GM19372 (cell line): ENCODE results near the gene AKAP6.

Experiments
- ATAC-seq: cut with Tn5 transposase; IDR thresholded peaks from one replicate; pipeline ENCODE4 v1.9.1; 2021; ENCODE audit warnings: mild to moderate bottlenecking, low read depth, moderate library complexity; ENCODE audit not compliant: unreplicated experiment

The AKAP6 gene

GRCh38 chr14:32329146-32329545, at the start of gene AKAP6:
AKAP6 (plus strand) TSS chr14:32329298; CDS start chr14:32433494, 104,196 bp downstream.
- ATAC-seq = no peak

GRCh38 chr14:32286602-32287001, 42.5 kb upstream of the AKAP6 start:
- no peak for ATAC-seq

GRCh38 chr14:32296366-32296765, 32.7 kb upstream of the AKAP6 start:
- ATAC-seq = no peak

- ATAC-seq = no peak
These were observed 30.8 kb upstream of the AKAP6 start for GRCh38 chr14:32298346-32298745.

GRCh38 chr14:32300136-32300535, 29.0 kb upstream of the AKAP6 start:
- no peak for ATAC-seq

- no peak for ATAC-seq
These were observed 25.2 kb upstream of the AKAP6 start for GRCh38 chr14:32303865-32304264.

GRCh38 chr14:32304296-32304695, 24.8 kb upstream of the AKAP6 start:
- ATAC-seq = no peak

GRCh38 chr14:32306549-32306948, 22.5 kb upstream of the AKAP6 start:
- ATAC-seq = no peak

- ATAC-seq = no peak
These were observed 21.1 kb upstream of the AKAP6 start for GRCh38 chr14:32307881-32308582.

- no peak for ATAC-seq
These were observed 18.2 kb upstream of the AKAP6 start for GRCh38 chr14:32310876-32311275.

- ATAC-seq = no peak
These were observed 17.6 kb upstream of the AKAP6 start for GRCh38 chr14:32311294-32312009.

- ATAC-seq = no peak
These were observed 17.1 kb upstream of the AKAP6 start for GRCh38 chr14:32312010-32312331.

- no peak for ATAC-seq
These were observed 15.2 kb upstream of the AKAP6 start for GRCh38 chr14:32313844-32314376.

- no peak for ATAC-seq
These were observed 10.9 kb upstream of the AKAP6 start for GRCh38 chr14:32318087-32318795.

- no peak for ATAC-seq
These were observed 9.6 kb upstream of the AKAP6 start for GRCh38 chr14:32319368-32320049.

GRCh38 chr14:32324601-32325000, 4.5 kb upstream of the AKAP6 start:
- ATAC-seq = no peak

GRCh38 chr14:32327255-32327961, 1.7 kb upstream of the AKAP6 start:
- ATAC-seq = no peak

- no peak for ATAC-seq
These were observed 690 bp downstream of the AKAP6 start for GRCh38 chr14:32329690-32330285.

GRCh38 chr14:32330351-32331111, 1.4 kb downstream of the AKAP6 start:
- no peak for ATAC-seq
